Motor neuron (in vitro differentiated cells): ENCODE data around the gene PLCD1. TPM values are rescaled to one million over a fixed set of nuclear protein-coding genes. Genes with fewer than 3 reads are reported as not detected.
"Not testable (repeated sequence)": the region's sequence is repeated elsewhere in the genome, so short reads cannot be mapped to it uniquely, and the experiment has no call there.

Experiments used
- ATAC-seq, 8 experiments: fragments of 200-7000 bp; cut with Tn5 transposase; replicated peaks in 6 of 8; 2 replicates each; pipeline ENCODE4 v1.8.0; 2021; ENCODE audit warnings: mild to moderate bottlenecking in 8 of 8, moderate library complexity in 8 of 8
- H3K27ac ChIP-seq, 2 donors: fragments of 250-450 bp; sonication (Bioruptor Pico); 2 replicates each; pipeline ENCODE4 v1.9.0; 2021; ENCODE audit warnings: antibody characterized with exemption in 2 of 2, mild to moderate bottlenecking in 2 of 2, moderate library complexity in 1 of 2
- H3K4me1 ChIP-seq, 2 donors: fragments of 250-450 bp; sonication (Bioruptor Pico); replicated peaks in 1 of 2; 2 replicates each; pipeline ENCODE4 v1.6.1; 2021; ENCODE audit warnings: antibody characterized with exemption in 2 of 2, mild to moderate bottlenecking in 2 of 2, moderate library complexity in 1 of 2
- H3K4me3 ChIP-seq, 5 donors: fragments of 250-450 bp; sonication (Bioruptor Pico); 2 replicates each; pipeline ENCODE4 v1.9.0; 2021; ENCODE audit warnings: antibody characterized with exemption in 5 of 5, mild to moderate bottlenecking in 5 of 5, moderate library complexity in 4 of 5
- WGBS, 10 experiments: fragments of 450-650 bp; shearing (Covaris generic); methylation state at CpG; one replicate each; pipeline ENCODE4 v1.0.0; 2022; 5-methylcytosine and 5-hydroxymethylcytosine counted together
- in situ Hi-C, 9 experiments: fragments of 400-800 bp; cut with MboI; loops; one replicate each; pipeline ENCODE4 v1.15.0; 2021; ENCODE audit warnings: low sequenced_read_pairs in 9 of 9, low pct_unique_long_range_greater_than_20kb in 2 of 9; ENCODE audit not compliant: unreplicated experiment in 9 of 9
- total RNA-seq, 8 experiments: library from RNA; unstranded; fragments of 300-600 nt; gene quantifications; 2 replicates each; pipeline versions ENCODE4 v1.2.3 to v1.2.4, GENCODE V29; 2022

PLCD1 gene
- 10 to 100 TPM in 7 of 8 experiments, 1 to 10 TPM in 1; 8.8 to 61.8 (median 31.0) TPM for total RNA-seq

GRCh38 chr3:38029400-38030125, at the start of gene PLCD1:
PLCD1 (minus strand) TSS chr3:38029642; CDS start chr3:38029539, 103 bp downstream.
- Histone ChIP-seq H3K27ac (peak within 1 kb of the TSS in 1 of 2 donors; percentile 51), H3K4me1 (peaks cover 9 to 17% of the 10 kb centered on the region in 2 donors), H3K4me3 (peak within 1 kb of the TSS; percentile 38 to 79 (median 56))
- ATAC-seq, result peak; percentile 39 to 53 (median 48)
- WGBS, 10 experiments, result 12% methylated on average over 11 of the region's 75 CpGs; no CpG with 5 or more reads in 9 of the 10 experiments
- in situ Hi-C loops, result no loop called here

GRCh38 chr3:38077073-38077472, 47.6 kb upstream of the PLCD1 start:
- H3K27ac ChIP-seq, ATAC-seq, H3K4me3 ChIP-seq, in situ Hi-C loops, H3K4me1 ChIP-seq: not testable (repeated sequence)
- 86% methylated on average over 1 of the region's 3 CpGs; no CpG with 5 or more reads in 9 of the 10 experiments for WGBS, 10 experiments

- in situ Hi-C loops, result no loop called here
- WGBS, 10 experiments, result 0 to 75% (median 50%) methylated on average over 1 to 2 of the region's 2 CpGs; no CpG with 5 or more reads in 6 of the 10 experiments
- H3K27ac ChIP-seq, result no peak overlapping the region
- ATAC-seq, result no peak
- H3K4me3 ChIP-seq, result no peak overlapping the region
- H3K4me1 ChIP-seq, result no peaks in the 10 kb centered on the region
Observed at GRCh38 chr3:38070013-38070412, 40.6 kb upstream of the PLCD1 start.

- Histone ChIP-seq H3K27ac (no peak overlapping the region), H3K4me1 (no peaks in the 10 kb centered on the region), H3K4me3 (no peak overlapping the region)
- 50 to 100% (median 90%) methylated on average over 1 to 4 of the region's 6 CpGs; no CpG with 5 or more reads in 4 of the 10 experiments for WGBS, 10 experiments
- in situ Hi-C loops, result no loop called here
- ATAC-seq, result no peak
Observed at GRCh38 chr3:38067508-38068233, 38.2 kb upstream of the PLCD1 start.

GRCh38 chr3:38064453-38064852, 35.0 kb upstream of the PLCD1 start:
- in situ Hi-C loops, H3K27ac ChIP-seq, ATAC-seq, H3K4me1 ChIP-seq, H3K4me3 ChIP-seq: not testable (repeated sequence)
- 62 to 100% methylated on average over 1 to 3 of the region's 32 CpGs; no CpG with 5 or more reads in 8 of the 10 experiments for WGBS, 10 experiments

- H3K27ac ChIP-seq, result no peak overlapping the region
- 17 to 77% (median 48%) methylated on average over 1 to 2 of the region's 2 CpGs; no CpG with 5 or more reads in 4 of the 10 experiments for WGBS, 10 experiments
- no peak overlapping the region for H3K4me3 ChIP-seq
- no peaks in the 10 kb centered on the region for H3K4me1 ChIP-seq
- no peak for ATAC-seq
- in situ Hi-C loops, result no loop called here
Observed at GRCh38 chr3:38062809-38063208, 33.4 kb upstream of the PLCD1 start.

GRCh38 chr3:38059591-38059990, 30.1 kb upstream of the PLCD1 start:
- Histone ChIP-seq H3K4me1 (no peaks in the 10 kb centered on the region), H3K27ac (no peak overlapping the region), H3K4me3 (no peak overlapping the region)
- ATAC-seq, result no peak
- in situ Hi-C loops, result no loop called here
- WGBS, 10 experiments, result 11 to 89% (median 61%) methylated on average over 1 to 7 of the region's 7 CpGs; no CpG with 5 or more reads in 1 of the 10 experiments

GRCh38 chr3:38059148-38059547, 29.7 kb upstream of the PLCD1 start:
- in situ Hi-C loops, result no loop called here
- WGBS, 10 experiments, result 0 to 83% (median 51%) methylated on average over 1 to 2 of the region's 2 CpGs; no CpG with 5 or more reads in 6 of the 10 experiments
- no peak for ATAC-seq
- no peak overlapping the region for H3K27ac ChIP-seq
- no peaks in the 10 kb centered on the region for H3K4me1 ChIP-seq
- H3K4me3 ChIP-seq, result no peak overlapping the region

- Histone ChIP-seq H3K4me3 (no peak overlapping the region), H3K27ac (no peak overlapping the region), H3K4me1 (no peaks in the 10 kb centered on the region)
- in situ Hi-C loops, result no loop called here
- peak in 3 of 8 experiments; percentile 46 to 94 (median 76) for ATAC-seq
- 33 to 100% (median 61%) methylated on average over 1 to 3 of the region's 3 CpGs; no CpG with 5 or more reads in 3 of the 10 experiments for WGBS, 10 experiments
Observed at GRCh38 chr3:38054499-38055001, 25.1 kb upstream of the PLCD1 start.

- in situ Hi-C loops, H3K4me1 ChIP-seq, H3K4me3 ChIP-seq, H3K27ac ChIP-seq: not testable (repeated sequence)
- WGBS, 10 experiments, result 81% methylated on average over 4 of the region's 9 CpGs; no CpG with 5 or more reads in 9 of the 10 experiments
- peak in 2 of 8 experiments; percentile 33 to 64 for ATAC-seq
Observed at GRCh38 chr3:38053813-38054498, 24.5 kb upstream of the PLCD1 start.

- H3K4me1 ChIP-seq, H3K27ac ChIP-seq, H3K4me3 ChIP-seq, in situ Hi-C loops, ATAC-seq: not testable (repeated sequence)
- WGBS, 10 experiments, result no CpG with 5 or more reads among the region's 32 CpGs
Observed at GRCh38 chr3:38053286-38053685, 23.8 kb upstream of the PLCD1 start.

- H3K27ac ChIP-seq, result no peak overlapping the region
- 0 to 69% (median 60%) methylated on average over 1 to 5 of the region's 13 CpGs; no CpG with 5 or more reads in 5 of the 10 experiments for WGBS, 10 experiments
- no peak overlapping the region for H3K4me3 ChIP-seq
- no peaks in the 10 kb centered on the region for H3K4me1 ChIP-seq
- in situ Hi-C loops, result no loop called here
- no peak for ATAC-seq
Observed at GRCh38 chr3:38051131-38051530, 21.7 kb upstream of the PLCD1 start.
